Measurements from ENCODE around the gene ZNF71.

GRCh38 chr19:56572589-56572988 is 22.5 kb upstream of the ZNF71 start:
- TF ChIP-seq CTCF (IDR thresholded peaks at IDR 0.05) (no peak), EZH2 (IDR thresholded peaks at IDR 0.05; ENCODE audit: borderline replicate concordance, insufficient read depth, low read depth, low read length, poor library complexity, severe bottlenecking) (no peak)

All from B cell (primary cell).